Activated T-helper 2 cell treated with anti-CD3 and anti-CD28 coated beads, Interferon-gamma antibody, Interleukin-2, Interleukin-4, amounts not matched to agents 10 μg/mL and 5 μg/mL and 100 μg/mL, durations not matched to agents 14 hours and 24 hours and 36 hours (primary cell): ENCODE results near the gene RPL19. TPM values are rescaled to one million over a fixed set of nuclear protein-coding genes. Genes with fewer than 3 reads are reported as not detected.

Source experiments
- DNase-seq: peaks from one replicate; pipeline ENCODE4 v3.0.0; 2021; ENCODE audit warnings: low spot score
- H3K27ac Mint-ChIP-seq: one replicate; pipeline ENCODE4 v1.8.0; 2021; ENCODE audit warnings: mixed read lengths
- H3K27me3 Mint-ChIP-seq: one replicate; pipeline ENCODE4 v1.8.0; 2021; ENCODE audit warnings: low read depth, mixed read lengths
- H3K36me3 Mint-ChIP-seq: one replicate; pipeline ENCODE4 v1.8.0; 2021; ENCODE audit warnings: low read depth, mixed read lengths
- H3K4me1 Mint-ChIP-seq: one replicate; pipeline ENCODE4 v1.8.0; 2021; ENCODE audit warnings: low read depth, mixed read lengths
- H3K4me3 Mint-ChIP-seq: one replicate; pipeline ENCODE4 v1.8.0; 2021; ENCODE audit warnings: low read depth, mild to moderate bottlenecking, moderate library complexity, mixed read lengths
- H3K9me3 Mint-ChIP-seq: one replicate; pipeline ENCODE4 v1.8.0; 2021; ENCODE audit warnings: mixed read lengths
- intact Hi-C: fragments of 100-400 bp; cut with micrococcal nuclease; formaldehyde crosslinking; loops from one replicate; pipeline ENCODE4 v1.15.1; 2023
- total RNA-seq: library from RNA; stranded (reverse); gene quantifications from 2 replicates; pipeline ENCODE4 v1.2.3, GENCODE V29; 2022

Gene RPL19
- total RNA-seq, 1 donor from 2014 or later, result 2,339 TPM

DNA sequence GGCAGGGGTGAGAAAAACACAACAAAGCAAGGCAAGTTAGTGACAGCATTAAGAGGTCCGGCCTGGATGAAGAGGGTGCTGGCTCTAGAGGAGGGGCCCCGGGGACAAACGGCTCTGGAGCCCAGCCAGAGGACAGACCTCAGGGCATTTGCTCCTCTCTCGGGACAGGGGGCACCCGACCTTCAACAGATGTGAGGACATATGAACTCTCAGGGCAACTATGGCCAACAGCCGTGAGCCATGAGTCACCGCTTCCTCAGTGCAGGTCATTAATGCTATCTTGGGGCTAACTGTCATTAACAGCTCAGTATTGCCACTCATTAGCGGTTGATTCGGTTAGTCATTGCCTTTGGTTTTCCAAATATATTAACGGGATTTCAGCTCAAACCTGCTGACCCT lies 24.4 kb upstream of the RPL19 start:
- Mint-ChIP-seq H3K4me1 (peaks cover 4% of the 10 kb centered on the region), H3K27ac (no peak overlapping the region), H3K9me3 (no peaks in the 10 kb centered on the region), H3K27me3 (peaks cover 3% of the 10 kb centered on the region), H3K4me3 (no peak overlapping the region), H3K36me3 (peaks cover 29% of the 10 kb centered on the region)
- intact Hi-C loops, result loop anchor here (1.0 kb wide), 1 partner anchor 192 kb away; no protein-coding TSS in a partner anchor
- no peak for DNase-seq

DNA sequence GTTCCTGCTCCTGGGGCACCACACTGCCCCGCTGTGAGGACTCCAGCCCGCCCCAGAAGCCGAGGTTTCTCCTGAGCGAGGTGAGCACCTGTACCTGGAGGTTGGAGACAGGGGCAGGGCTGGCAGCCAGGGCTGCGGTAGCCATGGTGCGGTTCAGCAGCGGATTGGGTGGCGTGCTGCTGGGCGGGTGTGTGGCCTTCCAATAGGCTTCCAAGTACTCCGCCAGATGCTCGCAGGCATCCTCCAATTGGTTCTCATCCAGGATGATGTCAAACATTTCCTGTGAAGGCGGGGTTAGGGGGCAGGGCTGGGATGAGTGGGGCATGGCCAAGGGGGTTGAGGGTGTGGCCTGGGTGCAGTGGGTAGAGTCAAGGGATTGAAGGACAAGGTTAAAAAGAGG lies 22.8 kb upstream of the RPL19 start:
- Mint-ChIP-seq H3K4me3 (no peak overlapping the region), H3K4me1 (peaks cover 3% of the 10 kb centered on the region), H3K27ac (no peak overlapping the region), H3K27me3 (no peaks in the 10 kb centered on the region), H3K9me3 (no peaks in the 10 kb centered on the region), H3K36me3 (peaks cover 29% of the 10 kb centered on the region)
- DNase-seq, result no peak
- intact Hi-C loops, result no loop called here

DNA sequence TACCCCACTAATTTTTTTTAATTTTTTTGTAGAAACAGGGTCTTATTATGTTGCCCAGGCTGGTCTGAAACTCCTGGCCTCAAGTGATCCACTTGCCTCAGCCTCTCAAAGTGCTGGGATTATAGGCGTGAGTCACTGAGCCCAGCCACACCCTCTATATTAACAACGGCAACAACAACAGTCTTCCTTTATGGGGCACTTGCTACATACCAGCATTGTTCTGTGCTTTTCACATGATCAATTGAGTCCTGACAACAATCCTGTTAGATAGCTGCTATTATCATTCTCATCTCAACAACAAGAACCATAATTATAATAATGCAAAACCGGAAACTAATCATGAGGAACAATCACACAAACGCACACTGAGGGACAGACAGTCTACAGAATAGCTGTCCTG lies 21.5 kb upstream of the RPL19 start:
- H3K4me3 Mint-ChIP-seq, result no peak overlapping the region

DNA sequence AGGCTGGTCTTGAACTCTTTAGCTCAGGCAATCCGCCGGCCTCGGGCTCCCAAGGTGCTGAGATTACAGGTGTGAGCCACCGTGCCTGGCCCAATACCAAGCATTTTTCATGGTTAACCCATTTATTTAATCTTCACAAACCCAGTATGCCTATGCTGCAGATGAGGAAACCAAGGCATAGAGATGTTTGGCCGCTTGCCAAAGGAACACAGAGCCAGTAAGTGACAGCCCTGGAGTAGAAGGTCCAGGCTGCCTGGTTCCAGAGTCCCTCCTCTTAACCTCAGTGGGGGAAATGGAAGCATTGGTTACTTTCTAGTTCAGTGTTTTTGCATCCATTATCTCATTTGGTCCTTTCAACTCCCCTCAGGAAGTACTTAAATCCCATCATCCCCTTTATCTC lies 18.8 kb upstream of the RPL19 start:
- intact Hi-C loops, result no loop called here
- Mint-ChIP-seq H3K27me3 (no peaks in the 10 kb centered on the region), H3K4me1 (no peaks in the 10 kb centered on the region), H3K4me3 (no peak overlapping the region), H3K9me3 (no peaks in the 10 kb centered on the region), H3K27ac (no peak overlapping the region), H3K36me3 (peaks cover 49% of the 10 kb centered on the region)
- DNase-seq, result no peak

More for the DNA sequence above, 21.5 kb upstream of the RPL19 start:
- no peak for DNase-seq
- Mint-ChIP-seq H3K27ac (no peak overlapping the region), H3K4me1 (peaks cover 3% of the 10 kb centered on the region), H3K27me3 (no peaks in the 10 kb centered on the region), H3K36me3 (peaks cover 38% of the 10 kb centered on the region), H3K9me3 (no peaks in the 10 kb centered on the region)
- intact Hi-C loops, result no loop called here

DNA sequence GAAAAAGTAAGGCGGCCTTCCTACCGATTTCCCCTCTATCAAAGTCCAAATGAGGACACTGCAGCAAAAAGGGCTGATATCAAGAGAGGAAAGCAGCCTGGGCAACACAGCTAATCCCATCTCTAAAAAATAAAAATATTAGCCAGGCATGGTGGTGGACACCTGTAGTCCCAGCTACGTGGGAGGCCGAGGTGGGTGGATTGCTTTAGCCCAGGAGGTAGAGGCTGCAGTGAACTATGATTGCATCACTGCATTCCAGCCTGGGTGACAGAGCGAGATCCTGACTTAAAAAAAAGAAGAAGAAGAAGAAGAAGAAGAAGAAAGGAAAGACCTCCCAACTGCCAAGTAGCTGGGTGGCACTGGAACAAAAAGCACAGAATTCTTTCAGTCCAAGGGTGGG lies 17.0 kb upstream of the RPL19 start:
- no peak for DNase-seq
- intact Hi-C loops, result no loop called here
- Mint-ChIP-seq H3K27me3 (no peaks in the 10 kb centered on the region), H3K36me3 (peaks cover 44% of the 10 kb centered on the region), H3K4me1 (no peaks in the 10 kb centered on the region), H3K27ac (no peak overlapping the region), H3K9me3 (no peaks in the 10 kb centered on the region), H3K4me3 (no peak overlapping the region)

DNA sequence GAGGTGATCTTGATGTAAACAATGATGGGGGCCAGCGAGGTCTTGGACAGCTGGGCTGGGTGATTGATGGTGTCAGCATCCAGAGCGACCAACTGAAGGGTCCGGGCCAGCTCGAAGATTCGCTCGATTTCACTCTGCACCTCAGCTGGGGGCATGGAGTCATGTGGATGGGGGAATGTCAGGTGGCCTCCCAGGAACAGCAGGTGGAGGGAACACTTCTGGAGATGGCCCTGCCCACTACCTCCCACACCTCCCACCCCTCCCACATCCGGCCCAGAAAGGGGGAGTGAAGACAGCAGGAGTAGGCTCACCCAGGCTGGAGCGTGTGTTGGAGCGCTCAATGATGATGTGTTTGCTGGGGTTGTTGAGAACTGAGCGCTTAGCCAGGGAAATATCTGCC lies 16.4 kb upstream of the RPL19 start:
- DNase-seq, result no peak
- Mint-ChIP-seq H3K4me3 (no peak overlapping the region), H3K36me3 (peaks cover 39% of the 10 kb centered on the region), H3K27ac (no peak overlapping the region), H3K9me3 (no peaks in the 10 kb centered on the region), H3K27me3 (no peaks in the 10 kb centered on the region), H3K4me1 (no peaks in the 10 kb centered on the region)
- intact Hi-C loops, result no loop called here

DNA sequence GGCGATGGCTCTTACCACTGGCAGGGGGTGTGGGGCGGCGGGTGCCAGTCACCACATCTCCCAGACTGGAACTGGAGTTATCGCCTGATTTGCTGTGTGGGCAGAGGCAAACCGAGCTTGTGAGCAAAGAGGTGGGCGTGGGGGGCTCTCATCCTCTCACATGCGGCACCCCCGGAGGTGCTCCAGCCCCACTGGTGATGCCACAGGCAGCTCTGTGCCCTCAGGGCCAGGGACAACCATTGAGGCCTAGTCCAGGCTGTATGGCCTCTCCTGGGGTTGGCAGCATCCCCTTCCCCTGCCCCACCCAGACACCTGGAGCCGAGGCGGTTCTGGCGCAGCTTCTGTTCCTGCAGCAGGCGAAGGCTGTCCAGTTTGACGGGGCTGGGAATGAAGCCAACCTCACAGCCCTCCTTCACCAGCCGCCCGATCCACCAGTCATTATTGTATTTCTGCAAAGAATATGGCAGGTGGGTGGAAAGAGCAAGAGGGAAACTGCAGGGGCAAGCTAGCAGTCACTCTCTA lies 13.5 kb upstream of the RPL19 start:
- no peaks in the 10 kb centered on the region for H3K27me3 Mint-ChIP-seq
- DNase-seq, result no peak
- no peaks in the 10 kb centered on the region for H3K4me1 Mint-ChIP-seq
- peaks cover 42% of the 10 kb centered on the region for H3K36me3 Mint-ChIP-seq
- H3K4me3 Mint-ChIP-seq, result no peak overlapping the region
- intact Hi-C loops, result no loop called here
- H3K27ac Mint-ChIP-seq, result no peak overlapping the region
- no peaks in the 10 kb centered on the region for H3K9me3 Mint-ChIP-seq

DNA sequence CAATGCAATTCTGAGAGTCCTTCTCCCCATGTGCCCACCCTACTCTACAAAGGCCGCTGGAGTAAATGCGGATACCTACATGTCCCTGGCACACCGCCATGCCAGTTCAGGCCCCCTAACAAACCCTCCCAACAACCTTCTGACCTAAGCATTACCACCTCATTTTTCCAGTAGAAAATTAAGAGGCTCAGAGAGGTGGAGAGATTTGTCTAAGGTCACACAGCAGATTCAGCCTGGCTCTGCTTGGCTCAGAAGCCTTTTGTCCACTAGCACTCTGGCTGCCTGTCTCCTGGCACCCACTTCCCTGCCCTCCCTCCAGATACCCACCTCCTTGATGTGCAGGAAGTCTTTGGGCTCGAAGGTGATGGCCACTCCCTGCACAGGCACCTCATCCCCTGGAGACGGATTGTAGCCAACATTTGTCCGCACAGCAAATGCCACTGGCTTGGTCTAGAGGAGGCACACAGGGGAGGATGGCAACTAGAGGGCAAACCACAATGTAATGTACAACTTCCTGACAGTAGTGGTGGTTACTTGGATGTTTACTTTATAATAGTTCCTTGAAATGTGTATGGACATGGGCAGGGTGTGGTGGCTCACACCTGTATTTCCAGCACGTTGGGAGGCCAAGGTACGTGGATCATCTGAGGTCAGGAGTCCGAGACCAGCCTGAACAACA lies 12.8 kb upstream of the RPL19 start:
- no peaks in the 10 kb centered on the region for H3K9me3 Mint-ChIP-seq
- H3K36me3 Mint-ChIP-seq, result peaks cover 44% of the 10 kb centered on the region
- H3K27ac Mint-ChIP-seq, result no peak overlapping the region
- H3K27me3 Mint-ChIP-seq, result no peaks in the 10 kb centered on the region
- H3K4me1 Mint-ChIP-seq, result no peaks in the 10 kb centered on the region
- no peak overlapping the region for H3K4me3 Mint-ChIP-seq
- intact Hi-C loops, result no loop called here
- DNase-seq, result no peak

DNA sequence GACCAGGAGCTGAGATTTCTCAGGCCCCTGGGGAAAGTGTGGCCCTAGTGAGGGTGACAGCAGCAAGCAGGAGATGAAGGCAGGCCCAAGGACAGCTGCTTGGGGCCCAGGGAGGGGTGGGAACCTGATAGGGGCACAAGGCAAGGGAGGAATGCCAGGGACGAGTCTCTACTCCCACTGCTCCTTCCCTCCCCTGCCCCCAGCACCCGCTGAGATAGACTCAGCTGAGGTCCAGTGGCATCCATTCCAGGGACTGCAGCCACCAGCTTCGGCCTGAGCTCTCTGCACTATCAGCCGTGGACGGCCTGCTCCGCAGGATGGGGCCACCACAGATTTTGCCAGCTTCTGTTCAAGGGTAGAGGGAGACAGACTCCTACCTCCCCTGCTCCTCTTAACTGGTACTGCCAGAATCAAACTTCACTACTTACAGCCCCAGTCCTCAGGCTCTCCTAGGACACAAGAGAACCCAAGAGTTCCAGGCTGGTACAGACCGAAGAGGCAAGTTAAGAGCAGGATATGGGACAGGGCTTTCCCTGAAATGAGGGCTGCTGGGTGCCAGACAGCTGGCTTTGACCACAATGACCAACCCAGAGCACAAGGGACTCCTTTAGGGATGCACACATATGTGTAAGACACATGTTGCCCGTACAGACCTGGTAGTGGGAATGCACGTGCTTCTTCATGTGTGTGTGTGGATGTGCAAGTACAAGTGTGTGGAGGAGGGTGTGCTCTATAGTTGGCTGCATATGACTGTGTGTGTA lies 8.2 kb upstream of the RPL19 start:
- Mint-ChIP-seq H3K36me3 (peaks cover 32% of the 10 kb centered on the region), H3K9me3 (no peaks in the 10 kb centered on the region), H3K4me1 (peaks cover 13% of the 10 kb centered on the region), H3K27ac (no peak overlapping the region), H3K27me3 (no peaks in the 10 kb centered on the region), H3K4me3 (no peak overlapping the region)
- intact Hi-C loops, result no loop called here
- no peak for DNase-seq

DNA sequence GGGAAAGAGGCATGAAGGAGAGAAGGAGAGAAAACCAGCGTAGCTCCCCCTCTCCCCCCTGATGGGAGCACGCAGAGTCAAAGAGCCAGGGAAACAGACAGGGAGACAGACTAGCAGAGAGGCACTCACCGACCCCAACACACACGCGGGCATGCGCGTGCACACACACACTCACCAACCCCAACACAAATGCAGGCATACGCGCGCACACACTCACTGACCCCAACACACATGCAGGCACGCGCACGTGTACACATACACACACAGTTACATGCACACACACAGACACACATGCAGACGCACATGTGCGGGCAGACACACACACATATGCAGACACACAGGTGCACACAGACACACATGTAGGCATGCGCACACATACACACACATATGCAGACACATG lies 7.2 kb upstream of the RPL19 start:
- no peaks in the 10 kb centered on the region for H3K27me3 Mint-ChIP-seq
- H3K9me3 Mint-ChIP-seq, result no peaks in the 10 kb centered on the region
- H3K4me3 Mint-ChIP-seq, result no peak overlapping the region
- intact Hi-C loops, result no loop called here
- peaks cover 23% of the 10 kb centered on the region for H3K36me3 Mint-ChIP-seq
- DNase-seq, result no peak
- peaks cover 13% of the 10 kb centered on the region for H3K4me1 Mint-ChIP-seq
- no peak overlapping the region for H3K27ac Mint-ChIP-seq

DNA sequence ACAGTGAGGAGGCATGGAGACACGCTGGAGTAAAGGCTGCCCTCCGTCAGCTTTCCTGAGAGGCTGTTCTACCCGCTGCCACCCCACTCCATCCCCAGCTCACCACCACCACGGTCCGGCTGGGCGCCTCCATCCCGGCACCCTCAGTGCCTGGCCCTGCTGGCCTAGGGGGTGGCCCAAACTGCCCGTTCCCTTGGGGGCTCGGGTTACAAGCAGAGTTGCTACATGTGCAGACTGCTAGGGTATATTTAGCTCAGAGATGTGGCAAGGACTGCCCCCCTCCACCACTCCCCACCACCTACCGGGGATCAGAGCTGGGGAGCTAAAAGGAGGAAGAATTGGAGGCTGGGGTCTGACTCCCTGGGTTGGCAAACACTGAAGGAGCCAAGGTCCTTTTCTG lies 6.7 kb upstream of the RPL19 start:
- no peak overlapping the region for H3K27ac Mint-ChIP-seq
- no peak overlapping the region for H3K4me3 Mint-ChIP-seq
- intact Hi-C loops, result no loop called here
- DNase-seq, result no peak
- peaks cover 17% of the 10 kb centered on the region for H3K4me1 Mint-ChIP-seq
- no peaks in the 10 kb centered on the region for H3K9me3 Mint-ChIP-seq
- no peaks in the 10 kb centered on the region for H3K27me3 Mint-ChIP-seq
- H3K36me3 Mint-ChIP-seq, result peaks cover 22% of the 10 kb centered on the region

DNA sequence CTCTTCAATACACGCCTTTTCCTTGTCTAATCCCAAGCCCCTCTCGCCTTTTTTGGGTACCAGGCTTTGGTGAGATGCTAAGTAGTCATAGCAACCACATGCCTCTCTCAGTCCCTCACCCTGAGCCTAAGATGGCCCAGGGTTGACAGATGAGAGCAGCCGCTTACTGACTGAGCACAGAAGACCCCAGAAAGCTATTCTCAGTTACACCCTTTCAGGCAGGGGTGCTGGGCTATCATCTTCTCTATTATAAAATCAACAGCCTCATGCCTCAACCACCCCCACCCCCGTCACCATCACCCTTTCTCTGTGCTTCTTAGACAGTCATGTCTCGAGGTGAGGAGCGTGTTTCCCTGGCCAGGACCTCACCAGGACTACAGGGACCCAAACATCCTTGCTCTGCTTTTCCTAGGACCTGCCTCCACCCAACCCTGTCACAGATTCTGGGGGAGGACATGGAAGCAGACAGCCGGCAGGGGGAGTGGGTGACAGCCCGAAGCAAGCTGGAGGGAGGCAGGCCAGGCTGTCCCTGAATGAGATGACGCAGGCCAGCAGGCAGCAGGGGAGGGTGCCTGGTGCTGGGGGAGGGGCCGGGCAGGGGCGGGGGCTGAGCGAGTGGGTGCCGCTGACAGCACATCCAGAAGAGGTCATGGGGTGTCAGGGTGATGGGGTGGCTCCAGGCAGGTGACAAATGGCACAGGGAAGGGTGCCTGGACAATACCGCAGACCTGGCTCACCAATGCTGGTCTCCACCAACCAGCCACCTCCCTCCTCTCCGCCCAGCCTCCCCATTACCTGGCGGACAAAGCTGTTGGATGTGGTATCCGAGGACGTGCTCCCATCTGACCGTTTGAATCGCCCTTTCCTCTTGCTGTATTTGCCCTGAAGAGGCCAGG lies 5.7 kb upstream of the RPL19 start:
- DNase-seq, result no peak
- peaks cover 22% of the 10 kb centered on the region for H3K36me3 Mint-ChIP-seq
- H3K4me1 Mint-ChIP-seq, result peaks cover 21% of the 10 kb centered on the region
- H3K27me3 Mint-ChIP-seq, result no peaks in the 10 kb centered on the region
- no peak overlapping the region for H3K27ac Mint-ChIP-seq
- H3K4me3 Mint-ChIP-seq, result no peak overlapping the region
- intact Hi-C loops, result no loop called here
- H3K9me3 Mint-ChIP-seq, result no peaks in the 10 kb centered on the region
